Measurements from ENCODE around the gene EWSR1. TPM values are rescaled to one million over a fixed set of nuclear protein-coding genes. Genes with fewer than 3 reads are reported as not detected.

EWSR1 gene
- total and polyA plus RNA-seq, 2 of the 4 experiments (the other 2 are of a cell fraction), result 243 to 518 TPM

GRCh38 chr22:29270475-29271271, 2.6 kb downstream of the EWSR1 start:
- CTCF ChIA-PET, result no interaction called here
- Histone ChIP-seq H2AFZ (replicated peaks; ENCODE audit: low read length, poor library complexity) (no peak overlapping the region), H3K27ac (ENCODE audit: insufficient read depth, low read length) (no peak overlapping the region), H3K14ac (replicated peaks; ENCODE audit: low read depth, low read length) (no peak overlapping the region; the same call in 1 of the 2 replicates), H3K18ac (ENCODE audit: low read depth, low read length) (no peak overlapping the region), H3K9me1 (ENCODE audit: insufficient read depth, low read length) (peaks cover 16% of the 10 kb centered on the region), H2BK20ac (ENCODE audit: low read depth, low read length) (no peak overlapping the region), H4K8ac (ENCODE audit: low read depth in 2 of 2, low read length in 2 of 2) (no peak overlapping the region), H3K27me3 (ENCODE audit: control insufficient read depth, insufficient read depth, low read length) (no peaks in the 10 kb centered on the region), H3K4ac (ENCODE audit: low read depth, low read length) (no peak overlapping the region), H4K5ac (ENCODE audit: low read depth, low read length) (no peak overlapping the region), H3K9ac (ENCODE audit: low read depth, low read length) (no peak overlapping the region), H2BK120ac (ENCODE audit: low read depth, low read length) (no peak overlapping the region), H3K9me3 (ENCODE audit: control insufficient read depth, insufficient read depth, low read length) (no peaks in the 10 kb centered on the region), H2BK15ac (ENCODE audit: low read depth, low read length) (no peak overlapping the region), H2BK5ac (ENCODE audit: low read depth, low read length, poor library complexity, severe bottlenecking) (peak overlapping the region; percentile 22), H3K23ac (ENCODE audit: low read depth, low read length) (peak overlapping the region; percentile 11; the same call in 1 of the 2 replicates), H3K79me1 (ENCODE audit: low read depth in 1 of 2, low read length in 2 of 2) (peaks cover 15 to 63% of the 10 kb centered on the region in 2 experiments), H4K20me1 (ENCODE audit: insufficient read depth, low read length) (peaks cover 72% of the 10 kb centered on the region), H3K36me3 (ENCODE audit: control insufficient read depth, insufficient read depth, low read length) (peaks cover 20% of the 10 kb centered on the region), H4K91ac (ENCODE audit: insufficient read depth, low read depth, low read length) (no peak overlapping the region), H2AK5ac (ENCODE audit: low read depth, low read length) (no peak overlapping the region), H3K4me2 (ENCODE audit: low read depth, low read length) (peak overlapping the region; percentile 92), H3K56ac (ENCODE audit: extremely low read depth, insufficient read depth, low read length) (no peak overlapping the region), H3K4me3 (ENCODE audit: insufficient read depth, low read depth, low read length) (peak overlapping the region; percentile 75; the same call in 1 of the 2 replicates), H3K4me1 (ENCODE audit: control insufficient read depth, insufficient read depth, low read length) (peaks cover 17% of the 10 kb centered on the region), H2AK9ac (replicated peaks; ENCODE audit: low read depth, low read length, poor library complexity) (no peak overlapping the region)
- no CpG with 5 or more reads among the region's 9 CpGs for WGBS, 2 experiments (ENCODE audit: extremely low coverage in 2 of 2, insufficient read length in 1 of 2)
- BruUV-seq (replicated peaks), result TSS peak; percentile 4
- intact Hi-C loops (cut with micrococcal nuclease), result no loop called here
- TF ChIP-seq CEBPB (IDR thresholded peaks at IDR 0.05; ENCODE audit: low read depth, low read length), result peak; percentile 89
- TF ChIP-seq MAZ (IDR thresholded peaks at IDR 0.05; ENCODE audit: borderline replicate concordance, low read depth, low read length), result no peak
- no peak for TF ChIP-seq MAFK (IDR thresholded peaks at IDR 0.05; ENCODE audit: low read depth, low read length)
- TF ChIP-seq BHLHE40 (IDR thresholded peaks at IDR 0.05; ENCODE audit: low read depth, low read length), result no peak; the same call in 1 of the 2 replicates
- 0 out of 2 replicates have a peak, but pooled peaks have one; percentile 7 for TF ChIP-seq POLR2A (IDR thresholded peaks at IDR 0.05; ENCODE audit: low read depth, low read length)
- peak; percentile 36; the same call in 1 of the 2 replicates for TF ChIP-seq MXI1 (IDR thresholded peaks at IDR 0.05; ENCODE audit: borderline replicate concordance, low read depth, low read length)
- POLR2A ChIA-PET (ENCODE audit: unreplicated experiment), result interaction anchor here (0.6 kb wide), 1 partner anchor 232 kb away, joined by 8 read pairs; no protein-coding TSS in a partner anchor
- ATAC-seq (ENCODE audit: low read depth), result no peak
- in situ Hi-C loops (cut with MboI; ENCODE audit: low sequenced_read_pairs), result no loop called here
- peak; percentile 58 for DNase-seq
- dilution Hi-C loops (cut with HindIII; ENCODE audit: low sequenced_read_pairs, unreplicated experiment), result no loop called here

Data from IMR-90 (cell line).